K562 (cell line): Measurements from ENCODE around the gene TLN1. TPM values are rescaled to one million over a fixed set of nuclear protein-coding genes. Genes with fewer than 3 reads are reported as not detected.

Experiments used
- ATAC-seq: fragments of 200-7000 bp; cut with Tn5 transposase; 3 replicates; pipeline ENCODE4 v1.9.1; 2020; ENCODE audit warnings: moderate library complexity
- BruUV-seq: library from RNA; stranded (reverse); fragments of 400-500 nt; replicated peaks from 2 replicates; lab custom pipeline; 2021; lab: Mats Ljungman, UMichigan
- CTCF ChIA-PET: fragments of 300-600 bp; formaldehyde crosslinking; extraction: SDS; loops from one replicate; lab custom pipeline; 2021; ENCODE audit warnings: low intra/inter-chr PET ratio; lab: Yijun Ruan, JAX
- POLR2A ChIA-PET: fragments of 300-600, 350-650 bp; sonication (Branson Sonifier 250); formaldehyde crosslinking; extraction: SDS; loops from one replicate; lab custom pipeline; 2021; ENCODE audit warnings: antibody characterized with exemption, inconsistent platforms; lab: Yijun Ruan, JAX
- DNase-seq, 4 experiments: peaks; one replicate each; pipeline versions ENCODE4 v3.0.0 to v3.0.0-alpha.2; 2011 to 2018; ENCODE audit warnings: low spot score in 3 of 4, mixed read lengths in 3 of 4; ENCODE audit errors: extremely low read depth in 1 of 4
- FAIRE-seq: peaks from 2 replicates; lab custom pipeline; 2011; peaks lifted over from hg19 to GRCh38; lab: Jason Lieb, UNC
- H2AFZ ChIP-seq: 2 replicates; pipeline ENCODE4 v1.6.0; 2011; ENCODE audit warnings: low read depth, low read length, control low read depth, inconsistent platforms
- H3K27ac ChIP-seq: fragments of 200-600 bp; 3 replicates; pipeline ENCODE4 v1.8.0; 2011; ENCODE audit warnings: low read depth, mild to moderate bottlenecking, control low read depth, inconsistent platforms, low read length, moderate library complexity, mixed read lengths; ENCODE audit errors: extremely low read depth
- H3K27me3 ChIP-seq, 2 experiments: fragments of 300-600 bp in 1 of 2; 2 replicates in 1 of 2; 3 replicates in 1 of 2; pipeline versions ENCODE4 v1.6.0 to v1.8.0; 2011; ENCODE audit warnings: inconsistent platforms in 2 of 2, low read length in 2 of 2, mild to moderate bottlenecking in 1 of 2, mixed read lengths in 1 of 2, moderate library complexity in 1 of 2; ENCODE audit not compliant: control insufficient read depth in 2 of 2, insufficient read depth in 2 of 2
- H3K36me3 ChIP-seq: fragments of 300-600 bp; 3 replicates; pipeline ENCODE4 v1.8.0; 2011; ENCODE audit warnings: mild to moderate bottlenecking, low read length, inconsistent platforms; ENCODE audit not compliant: control insufficient read depth, insufficient read depth
- H3K4me1 ChIP-seq, 2 experiments: fragments of 200-600 bp in 1 of 2; replicated peaks in 1 of 2; 2 replicates in 1 of 2; 3 replicates in 1 of 2; pipeline versions ENCODE4 v1.5.1 to v1.8.0; 2011; ENCODE audit warnings: inconsistent platforms in 2 of 2, low read length in 2 of 2, mild to moderate bottlenecking in 1 of 2, mixed read lengths in 1 of 2, moderate library complexity in 1 of 2; ENCODE audit not compliant: control insufficient read depth in 2 of 2, insufficient read depth in 2 of 2
- H3K4me2 ChIP-seq: 2 replicates; pipeline ENCODE4 v1.6.1; 2011; ENCODE audit warnings: low read length, control low read depth, inconsistent platforms, mixed read lengths; ENCODE audit not compliant: insufficient read depth
- H3K4me3 ChIP-seq: fragments of 200-600 bp; sonication (generic), shearing (Covaris generic); 2 replicates; pipeline ENCODE4 v1.5.1; 2016; ENCODE audit warnings: control low read depth, inconsistent platforms
- H3K79me2 ChIP-seq: fragments of 200-600 bp; 3 replicates; pipeline ENCODE4 v1.8.0; 2011; ENCODE audit warnings: low read length, inconsistent platforms; ENCODE audit not compliant: control insufficient read depth, insufficient read depth
- H3K9ac ChIP-seq, 2 experiments: 2 replicates each; pipeline versions ENCODE4 v1.6.0 to v1.6.1; 2011; ENCODE audit warnings: low read depth in 2 of 2, low read length in 2 of 2, control low read depth in 1 of 2, inconsistent platforms in 1 of 2, mild to moderate bottlenecking in 1 of 2, mixed read lengths in 1 of 2; ENCODE audit not compliant: insufficient read depth in 1 of 2
- H3K9me1 ChIP-seq: one replicate; pipeline ENCODE4 v1.6.0; 2011; ENCODE audit warnings: inconsistent platforms, mild to moderate bottlenecking, low read length, moderate library complexity; ENCODE audit not compliant: control insufficient read depth, insufficient read depth
- H3K9me3 ChIP-seq: replicated peaks from 2 replicates; pipeline ENCODE4 v1.5.1; 2011; ENCODE audit warnings: low read depth, low read length, inconsistent platforms; ENCODE audit not compliant: control insufficient read depth, insufficient read depth
- H4K20me1 ChIP-seq: replicated peaks from 2 replicates; pipeline ENCODE4 v1.6.1; 2011; ENCODE audit warnings: low read length, inconsistent platforms, mixed read lengths; ENCODE audit not compliant: control insufficient read depth, insufficient read depth
- ARID3B ChIP-seq: fragments of 250-450 bp; sonication (Bioruptor Pico); IDR thresholded peaks from 2 replicates; pipeline ENCODE4 v1.4.0; 2020; ENCODE audit warnings: borderline replicate concordance
- CBX3 ChIP-seq, 2 experiments: IDR thresholded peaks; 1 replicate in 1 of 2; 2 replicates in 1 of 2; pipeline ENCODE4 v1.6.1; 2012; ENCODE audit warnings: inconsistent platforms in 2 of 2, low read length in 2 of 2, borderline replicate concordance in 1 of 2, control low read depth in 1 of 2
- ERF ChIP-seq: fragments of 450-650 bp; formaldehyde crosslinking; IDR thresholded peaks from 2 replicates; pipeline ENCODE4 v1.4.0; 2020; ENCODE audit warnings: mild to moderate bottlenecking, mixed read lengths
- ETS2 ChIP-seq: IDR thresholded peaks from 2 replicates; pipeline ENCODE4 v1.6.1; 2016; ENCODE audit warnings: borderline replicate concordance, missing genetic modification characterization, mild to moderate bottlenecking, moderate library complexity, missing compliant biosample characterization; ENCODE audit not compliant: poor library complexity, severe bottlenecking
- FOXP1 ChIP-seq: sonication (generic); formaldehyde crosslinking; IDR thresholded peaks from 2 replicates; pipeline ENCODE4 v1.8.0; 2022; ENCODE audit warnings: mild to moderate bottlenecking, missing genetic modification reagents
- GATAD2A ChIP-seq: fragments of 450-650 bp; IDR thresholded peaks from 2 replicates; pipeline ENCODE4 v1.6.1; 2017
- HDAC2 ChIP-seq: fragments of 450-650 bp; IDR thresholded peaks from 2 replicates; pipeline ENCODE4 v1.6.1; 2016; ENCODE audit warnings: mild to moderate bottlenecking
- MBD2 ChIP-seq: sonication (generic); IDR thresholded peaks from 2 replicates; pipeline ENCODE4 v1.6.1; 2016; ENCODE audit warnings: low read depth, borderline replicate concordance
- NRF1 ChIP-seq, 2 experiments: fragments of 450-650 bp; IDR thresholded peaks in 1 of 2; conservative IDR thresholded peaks in 1 of 2; 2 replicates each; pipeline ENCODE4 v1.6.1; 2014; ENCODE audit warnings: mild to moderate bottlenecking in 2 of 2
- PHF20 ChIP-seq: fragments of 450-650 bp; IDR thresholded peaks from 2 replicates; pipeline ENCODE4 v1.6.1; 2018; ENCODE audit not compliant: partially characterized antibody
- SMARCA5 ChIP-seq: fragments of 450-650 bp; IDR thresholded peaks from 2 replicates; pipeline ENCODE4 v1.6.1; 2016
- SRF ChIP-seq, 2 experiments: fragments of 250-450, 450-650 bp in 1 of 2; sonication (Bioruptor Pico) in 1 of 2; sonication (generic) in 1 of 2; formaldehyde crosslinking; IDR thresholded peaks; 2 replicates each; pipeline versions ENCODE4 v1.5.0 to v1.5.1; 2020 to 2022; ENCODE audit warnings: mild to moderate bottlenecking in 1 of 2, missing genetic modification reagents in 1 of 2
- TAF1 ChIP-seq: IDR thresholded peaks from 2 replicates; pipeline ENCODE4 v1.6.1; 2011; ENCODE audit warnings: mild to moderate bottlenecking, low read length, moderate library complexity; ENCODE audit not compliant: insufficient read depth, control insufficient read depth, severe bottlenecking; ENCODE audit errors: extremely low read depth
- TCF3 ChIP-seq: sonication (generic); formaldehyde crosslinking; IDR thresholded peaks from 2 replicates; pipeline ENCODE4 v1.4.0; 2020; ENCODE audit warnings: mild to moderate bottlenecking, missing genetic modification reagents
- THRAP3 ChIP-seq: fragments of 450-650 bp; IDR thresholded peaks from 2 replicates; pipeline ENCODE4 v1.6.1; 2016; ENCODE audit warnings: mild to moderate bottlenecking, inconsistent platforms, borderline replicate concordance
- USF2 ChIP-seq: sonication (generic); formaldehyde crosslinking; IDR thresholded peaks from 2 replicates; pipeline ENCODE4 v1.5.0; 2020; ENCODE audit warnings: missing genetic modification reagents
- ZFP1 ChIP-seq: fragments of 450-650 bp; formaldehyde crosslinking; IDR thresholded peaks from 2 replicates; pipeline ENCODE4 v1.4.0; 2020; ENCODE audit warnings: mild to moderate bottlenecking, mixed read lengths
- ZNF239 ChIP-seq: fragments of 250-450 bp; sonication (Bioruptor Pico); IDR thresholded peaks from 2 replicates; pipeline ENCODE4 v1.4.0; 2020; ENCODE audit warnings: mild to moderate bottlenecking
- ZNF445 ChIP-seq: fragments of 250-450 bp; sonication (Bioruptor Pico); IDR thresholded peaks from 2 replicates; pipeline ENCODE4 v1.4.0; 2020; ENCODE audit warnings: low read depth, mild to moderate bottlenecking, moderate library complexity
- WGBS: fragments of 100-300 bp; shearing (Covaris generic); methylation state at CpG from one replicate; pipeline ENCODE4 v1.1.6; 2016; ENCODE audit warnings: low coverage, mixed read lengths; ENCODE audit not compliant: insufficient coverage; ENCODE audit errors: missing lambda C conversion rate; 5-methylcytosine and 5-hydroxymethylcytosine counted together
- in situ Hi-C: fragments of 300-500 bp; cut with MboI; formaldehyde crosslinking; loops from 4 replicates; pipeline ENCODE4 v1.15.0; 2018; ENCODE audit warnings: inconsistent platforms, mixed read lengths
- intact Hi-C: fragments of 100-400 bp; cut with micrococcal nuclease; formaldehyde crosslinking; loops from 2 replicates; pipeline ENCODE4 v1.14.2; 2022
- polyA plus RNA-seq, 8 experiments: library from polyadenylated mRNA; depleted of rRNA in 4 of 8; stranded (reverse) in 5 of 8; unstranded in 3 of 8; fragments of >200 nt; fragmentation: Nextera tagmentation in 2 of 8; fragmentation: Illumina TruSeq in 1 of 8; extraction: Ambion mirVana in 2 of 8; extraction: Trizol in 1 of 8; gene quantifications; 2 replicates each; pipeline versions ENCODE4 v1.2.1 to v1.2.3, GENCODE V29; 2011 to 2014; ENCODE audit warnings: inconsistent platforms in 1 of 8, missing spikeins in 1 of 8
- total RNA-seq, 7 experiments: library from RNA; depleted of rRNA in 6 of 7; stranded (reverse); fragments of >200 nt in 6 of 7; fragmentation: Illumina TruSeq in 2 of 7; extraction: Trizol in 2 of 7; gene quantifications; 2 replicates each; pipeline versions ENCODE4 v1.2.1 to v1.2.3, GENCODE V29; 2011 to 2021; ENCODE audit warnings: low replicate concordance in 1 of 7
- TF ChIP-seq, protein P1 (sequence below): fragments of 250-450 bp; sonication (Bioruptor Pico); IDR thresholded peaks from 2 replicates; pipeline ENCODE4 v1.8.0; 2021; ENCODE audit warnings: borderline replicate concordance, mild to moderate bottlenecking, moderate library complexity; ENCODE audit not compliant: poor library complexity, severe bottlenecking

Gene TLN1
- total and polyA plus RNA-seq, 9 of the 15 experiments (the other 6 are each of a cell fraction or from before 2014, with no cell fraction given) = 3.6 to 240 (median 54.8) TPM

GRCh38 chr9:35658137-35658967, 73.6 kb downstream of the TLN1 start, which contains the start of gene CCDC107:
Gene CCDC107 (plus strand): TSS chr9:35658292. CDS start chr9:35658380, 88 bp downstream.
- peak within 1 kb of the TSS; percentile 99 for H2AFZ ChIP-seq
- no peaks in the 10 kb centered on the region for H4K20me1 ChIP-seq
- peak within 1 kb of the TSS; percentile 86 to 96 for H3K9ac ChIP-seq
- peaks cover 34% of the 10 kb centered on the region; the same call in 2 of the 3 replicates for H3K36me3 ChIP-seq
- ATAC-seq = peak; percentile 81
- peak within 1 kb of the TSS; percentile 96 for H3K4me2 ChIP-seq
- peak within 1 kb of the TSS; percentile 98 for H3K27ac ChIP-seq
- ChIA-PET CTCF (no interaction called here), POLR2A (interaction anchor here (0.6 to 2.6 kb wide), 15 partner anchors 8 to 543 kb away, joined by 3 to 14 read pairs (median 4); partner anchors contain the start of genes ATOSB, CREB3 and TLN1)
- H3K27me3 ChIP-seq = no peaks in the 10 kb centered on the region
- H3K9me3 ChIP-seq = no peaks in the 10 kb centered on the region
- in situ Hi-C loops (no loop called here), intact Hi-C loops (loop anchor here (5.0 kb wide), 1 partner anchor 39 kb away; no protein-coding TSS in a partner anchor)
- TSS peak; percentile 71 for BruUV-seq
- H3K4me1 ChIP-seq = peaks cover 14 to 27% of the 10 kb centered on the region in 2 experiments; a peak in 4 of 5 replicates
- H3K79me2 ChIP-seq = peaks cover 10% of the 10 kb centered on the region
- FAIRE-seq = no peak
- peak; percentile 78 to 97 (median 96) for DNase-seq
- H3K4me3 ChIP-seq = peak within 1 kb of the TSS; percentile 89
- 0% methylated on average over 8 of the region's 67 CpGs for WGBS
- no peaks in the 10 kb centered on the region for H3K9me1 ChIP-seq
- TF ChIP-seq ERF (CRISPR knock-in tag) = peak; percentile 50; the same call in 1 of the 2 replicates
- peak; percentile 96 for TF ChIP-seq NRF1 (conservative IDR thresholded peaks at IDR 0.05 in 1 of 2, IDR thresholded peaks at IDR 0.05 in 1 of 2)
- TF ChIP-seq PHF20 = peak; percentile 23
- no peak for TF ChIP-seq USF2
- TF ChIP-seq SMARCA5 = no peak
- TF ChIP-seq SRF (CRISPR knock-in tag; IDR thresholded peaks at IDR 0.05) = no peak
- TF ChIP-seq TAF1 = peak; percentile 46
- no peak for TF ChIP-seq THRAP3
- 0 out of 2 replicates have a peak, but pooled peaks have one; percentile 33 for TF ChIP-seq HDAC2
- no peak for TF ChIP-seq ZFP1 (CRISPR knock-in tag)
- no peak for TF ChIP-seq GATAD2A
- no peak for TF ChIP-seq ZNF239 (CRISPR knock-in tag)
- TF ChIP-seq, protein P1, sequence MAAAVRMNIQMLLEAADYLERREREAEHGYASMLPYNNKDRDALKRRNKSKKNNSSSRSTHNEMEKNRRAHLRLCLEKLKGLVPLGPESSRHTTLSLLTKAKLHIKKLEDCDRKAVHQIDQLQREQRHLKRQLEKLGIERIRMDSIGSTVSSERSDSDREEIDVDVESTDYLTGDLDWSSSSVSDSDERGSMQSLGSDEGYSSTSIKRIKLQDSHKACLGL (CRISPR knock-in tag) = no peak
- TF ChIP-seq TCF3 = no peak
- TF ChIP-seq ARID3B (CRISPR knock-in tag) = no peak
- no peak for TF ChIP-seq MBD2
- no peak for TF ChIP-seq CBX3 (IDR thresholded peaks at IDR 0.05; ENCODE audit: borderline replicate concordance in 1 of 2, low read length in 2 of 2)
- no peak for TF ChIP-seq ETS2
- TF ChIP-seq FOXP1 (CRISPR knock-in tag) = no peak
- no peak for TF ChIP-seq ZNF445
